Measurements from ENCODE around the gene ZFYVE21.

DNA sequence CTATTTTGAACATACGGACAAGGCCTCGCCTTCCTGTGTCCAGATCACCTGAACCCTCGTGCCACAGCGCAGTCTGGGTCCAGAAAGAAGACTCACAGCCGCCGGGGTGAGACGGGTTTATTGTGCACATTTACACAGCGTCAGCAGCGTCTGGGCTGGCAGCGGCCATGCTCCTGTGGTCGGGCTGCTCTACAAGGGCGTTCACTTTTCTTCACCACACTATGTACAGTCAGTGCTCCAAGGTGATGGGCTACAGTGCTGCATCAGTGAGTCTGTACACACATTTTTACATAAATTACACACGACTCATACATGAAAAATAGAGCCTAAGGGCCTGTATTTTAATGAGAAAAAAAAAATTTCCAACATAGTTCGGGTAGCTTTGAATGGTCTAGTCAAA lies 18.0 kb downstream of the ZFYVE21 start:
- TF ChIP-seq, protein P1, sequence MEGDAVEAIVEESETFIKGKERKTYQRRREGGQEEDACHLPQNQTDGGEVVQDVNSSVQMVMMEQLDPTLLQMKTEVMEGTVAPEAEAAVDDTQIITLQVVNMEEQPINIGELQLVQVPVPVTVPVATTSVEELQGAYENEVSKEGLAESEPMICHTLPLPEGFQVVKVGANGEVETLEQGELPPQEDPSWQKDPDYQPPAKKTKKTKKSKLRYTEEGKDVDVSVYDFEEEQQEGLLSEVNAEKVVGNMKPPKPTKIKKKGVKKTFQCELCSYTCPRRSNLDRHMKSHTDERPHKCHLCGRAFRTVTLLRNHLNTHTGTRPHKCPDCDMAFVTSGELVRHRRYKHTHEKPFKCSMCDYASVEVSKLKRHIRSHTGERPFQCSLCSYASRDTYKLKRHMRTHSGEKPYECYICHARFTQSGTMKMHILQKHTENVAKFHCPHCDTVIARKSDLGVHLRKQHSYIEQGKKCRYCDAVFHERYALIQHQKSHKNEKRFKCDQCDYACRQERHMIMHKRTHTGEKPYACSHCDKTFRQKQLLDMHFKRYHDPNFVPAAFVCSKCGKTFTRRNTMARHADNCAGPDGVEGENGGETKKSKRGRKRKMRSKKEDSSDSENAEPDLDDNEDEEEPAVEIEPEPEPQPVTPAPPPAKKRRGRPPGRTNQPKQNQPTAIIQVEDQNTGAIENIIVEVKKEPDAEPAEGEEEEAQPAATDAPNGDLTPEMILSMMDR (conservative IDR thresholded peaks at IDR 0.05; ENCODE audit: low read depth, low read length) = no peak
- TF ChIP-seq EZH2phosphoT487 (IDR thresholded peaks at IDR 0.05; ENCODE audit: borderline replicate concordance, low read length) (no peak), EZH2 (IDR thresholded peaks at IDR 0.05; ENCODE audit: low read length, unreplicated experiment) (no peak)

Data from PC-3 (cell line).